NCI-H1694 treated with DMSO at 0.1 percent for 48 hours (cell line): Measurements from ENCODE around the gene GABRB1.

Experiments
- DNase-seq: peaks from one replicate; lab custom pipeline; 2025; lab: John Stamatoyannopoulos, UW

The GABRB1 gene

DNA sequence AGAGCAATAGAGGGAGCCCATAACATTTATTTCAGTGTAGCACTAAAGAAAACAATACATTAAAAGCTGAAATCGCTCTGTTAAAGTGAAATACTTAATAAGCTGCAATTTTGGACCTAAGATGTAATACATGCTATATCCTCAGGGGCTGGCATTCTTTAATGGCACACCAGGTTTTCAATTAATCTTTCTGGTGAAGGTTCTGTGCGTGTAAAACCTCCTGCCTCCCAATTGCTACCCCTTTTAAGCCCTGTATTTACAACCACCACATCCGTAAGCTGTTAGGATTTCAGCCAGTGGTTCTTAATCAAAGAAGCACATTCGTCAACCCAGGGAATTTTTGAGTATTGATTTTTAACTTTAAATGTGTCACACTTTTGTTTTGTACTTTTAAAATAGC, 439.7 kb downstream of the GABRB1 start:
- DNase-seq = no peak

DNA sequence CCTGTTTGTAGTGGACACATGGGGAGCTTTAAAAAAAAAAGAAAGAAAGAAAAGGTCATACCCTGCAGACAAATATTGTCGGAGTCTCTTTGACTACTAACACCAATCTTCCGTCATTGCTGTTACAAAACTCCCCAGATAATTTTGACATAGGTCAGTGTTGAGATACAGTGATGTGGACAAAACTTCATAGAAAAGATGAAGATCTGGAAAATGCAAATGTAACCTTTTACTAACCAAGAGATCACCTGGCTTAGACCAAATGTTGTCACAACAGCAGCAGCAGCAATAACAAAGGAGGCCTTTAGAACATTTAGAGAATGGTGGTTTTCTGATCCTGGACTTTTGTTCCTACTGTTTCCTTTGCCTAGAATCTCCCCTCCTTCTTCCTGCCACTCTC, 440.2 kb downstream of the GABRB1 start:
- DNase-seq = no peak

- DNase-seq = no peak
Measured at GRCh38 chr4:47473141-47473750, 441.9 kb downstream of the GABRB1 start.

- DNase-seq = no peak
Measured at GRCh38 chr4:47474799-47475198, 443.4 kb downstream of the GABRB1 start.

DNA sequence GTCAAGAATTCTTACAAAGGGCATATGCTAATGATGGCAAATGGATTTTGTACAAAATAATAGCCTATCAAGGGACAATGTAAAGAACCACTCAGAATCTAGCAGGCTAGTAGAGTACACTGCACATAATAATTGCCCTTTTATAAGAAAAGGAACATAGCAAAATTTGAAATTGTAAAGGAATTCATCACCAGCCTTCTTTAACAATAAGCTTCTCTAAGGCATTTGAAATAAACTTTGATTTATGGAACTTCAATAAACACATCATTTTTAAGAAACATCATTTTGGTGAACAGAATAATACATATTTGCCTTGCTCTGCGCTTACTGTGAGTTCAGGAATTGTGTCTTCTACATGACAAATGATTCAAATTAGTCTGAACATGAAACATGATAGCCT, 444.0 kb downstream of the GABRB1 start:
- DNase-seq = no peak
